HG03025 (cell line): ENCODE results near the gene MYOM1.

Experiments used
- ATAC-seq: cut with Tn5 transposase; IDR thresholded peaks from one replicate; pipeline ENCODE4 v1.9.1; 2021; ENCODE audit warnings: mild to moderate bottlenecking, moderate library complexity; ENCODE audit not compliant: unreplicated experiment, low FRiP score

MYOM1 gene

GRCh38 chr18:3250237-3251107, 30.7 kb upstream of the MYOM1 start:
- ATAC-seq: no peak

GRCh38 chr18:3248658-3249359, 29.0 kb upstream of the MYOM1 start:
- no peak for ATAC-seq

- ATAC-seq: no peak
These were observed 28.4 kb upstream of the MYOM1 start for GRCh38 chr18:3248062-3248657.

- ATAC-seq: peak; percentile 82
These were observed 27.7 kb upstream of the MYOM1 start, which contains the start of gene MYL12A for GRCh38 chr18:3247240-3248061. Gene MYL12A, plus strand, starts transcription at chr18:3247801. Its CDS starts 5,447 bp downstream, at chr18:3253248.

GRCh38 chr18:3246635-3247239, 27.0 kb upstream of the MYOM1 start:
- ATAC-seq: peak; percentile 1

GRCh38 chr18:3245853-3246634, 26.3 kb upstream of the MYOM1 start:
- peak; percentile 38 for ATAC-seq

GRCh38 chr18:3245185-3245564, 25.4 kb upstream of the MYOM1 start:
- ATAC-seq: no peak

- no peak for ATAC-seq
These were observed 19.0 kb upstream of the MYOM1 start for GRCh38 chr18:3238742-3239141.

GRCh38 chr18:3236470-3236869, 16.7 kb upstream of the MYOM1 start:
- ATAC-seq: no peak

GRCh38 chr18:3235846-3236245, 16.1 kb upstream of the MYOM1 start:
- no peak for ATAC-seq

GRCh38 chr18:3234457-3234856, 14.7 kb upstream of the MYOM1 start:
- no peak for ATAC-seq

GRCh38 chr18:3233433-3234168, 13.8 kb upstream of the MYOM1 start:
- ATAC-seq: no peak

GRCh38 chr18:3233004-3233403, 13.2 kb upstream of the MYOM1 start:
- no peak for ATAC-seq

GRCh38 chr18:3230401-3231334, 10.9 kb upstream of the MYOM1 start:
- no peak for ATAC-seq

- no peak for ATAC-seq
These were observed 6.3 kb upstream of the MYOM1 start for GRCh38 chr18:3226048-3226447.

- ATAC-seq: no peak
These were observed 5.8 kb upstream of the MYOM1 start for GRCh38 chr18:3225588-3225987.

- no peak for ATAC-seq
These were observed 4.5 kb upstream of the MYOM1 start for GRCh38 chr18:3224223-3224622.

GRCh38 chr18:3223356-3223755, 3.6 kb upstream of the MYOM1 start:
- no peak for ATAC-seq
